Suppressor macrophage (primary cell): ENCODE results near the gene LGMN.

Source experiments
- DNase-seq, 4 experiments: peaks; one replicate each; pipeline ENCODE4 v3.0.0-alpha.2; 2020 to 2022

The LGMN gene

DNA sequence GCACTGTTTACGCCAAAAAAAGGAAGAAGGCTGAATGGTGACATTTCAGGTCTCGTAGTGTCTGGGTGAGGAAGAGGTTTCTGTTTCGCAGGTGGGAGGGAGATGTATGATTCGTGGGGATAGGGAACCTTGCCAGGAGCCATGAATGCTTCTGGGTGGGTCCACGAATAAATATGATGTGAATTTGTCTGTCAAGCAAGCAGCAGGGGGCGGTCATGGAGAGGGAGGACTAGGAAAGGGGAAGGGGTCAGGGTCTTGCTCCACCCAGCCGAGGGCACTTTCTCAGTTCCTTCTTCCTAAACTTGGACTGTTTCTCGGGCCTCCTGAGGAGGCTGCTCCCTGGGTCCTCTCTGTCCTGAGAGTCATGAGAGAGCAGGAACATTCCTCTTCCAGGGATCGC, 72.5 kb downstream of the LGMN start:
- peak; percentile 70 to 84 (median 83) for DNase-seq

DNA sequence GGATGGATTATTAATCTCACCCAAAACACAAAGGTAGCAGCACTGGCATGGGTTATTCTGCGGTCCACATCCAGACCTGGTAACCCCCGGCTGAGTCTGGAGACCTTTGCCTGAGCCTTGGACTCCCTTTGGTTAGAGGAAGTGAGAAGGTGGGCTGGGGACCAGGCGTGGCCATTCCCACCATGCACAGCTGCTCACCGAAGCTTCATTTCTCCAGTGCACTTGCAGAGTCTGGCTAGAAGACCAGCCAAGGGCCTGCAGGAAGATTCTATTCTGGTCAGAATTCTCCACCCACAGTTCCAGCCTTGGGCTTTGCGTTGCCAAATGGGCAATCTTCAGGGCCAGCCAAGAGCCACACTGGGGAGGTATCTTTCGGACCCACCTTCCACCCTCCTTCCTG, 73.0 kb downstream of the LGMN start:
- peak in 1 of 4 experiments; percentile 21 for DNase-seq

DNA sequence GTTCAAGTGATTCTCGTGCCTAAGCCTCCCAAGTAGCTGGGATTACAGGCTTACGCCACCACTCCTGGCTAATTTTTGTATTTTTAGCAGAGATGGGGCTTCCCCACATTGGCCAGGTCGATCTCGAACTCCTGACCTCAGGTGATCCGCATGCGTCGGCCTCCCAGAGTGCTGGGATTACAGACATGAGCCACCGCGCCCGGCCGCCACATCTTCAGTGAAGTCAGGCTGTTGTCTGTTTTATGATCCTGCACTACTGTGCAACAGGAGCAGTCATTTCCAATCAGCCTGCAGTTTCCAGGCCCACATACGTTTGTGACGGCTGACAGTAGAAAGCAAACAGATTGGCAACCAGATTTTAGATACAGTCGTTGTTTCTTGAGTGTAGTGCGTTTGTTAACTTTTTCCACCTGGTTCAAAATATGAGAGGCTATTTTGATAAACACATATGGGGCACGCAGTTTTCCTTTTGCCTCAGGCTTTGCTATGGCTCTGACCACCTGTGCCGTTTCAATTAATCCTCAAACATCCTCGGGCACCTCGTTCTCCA, 74.8 kb downstream of the LGMN start:
- DNase-seq = no peak

DNA sequence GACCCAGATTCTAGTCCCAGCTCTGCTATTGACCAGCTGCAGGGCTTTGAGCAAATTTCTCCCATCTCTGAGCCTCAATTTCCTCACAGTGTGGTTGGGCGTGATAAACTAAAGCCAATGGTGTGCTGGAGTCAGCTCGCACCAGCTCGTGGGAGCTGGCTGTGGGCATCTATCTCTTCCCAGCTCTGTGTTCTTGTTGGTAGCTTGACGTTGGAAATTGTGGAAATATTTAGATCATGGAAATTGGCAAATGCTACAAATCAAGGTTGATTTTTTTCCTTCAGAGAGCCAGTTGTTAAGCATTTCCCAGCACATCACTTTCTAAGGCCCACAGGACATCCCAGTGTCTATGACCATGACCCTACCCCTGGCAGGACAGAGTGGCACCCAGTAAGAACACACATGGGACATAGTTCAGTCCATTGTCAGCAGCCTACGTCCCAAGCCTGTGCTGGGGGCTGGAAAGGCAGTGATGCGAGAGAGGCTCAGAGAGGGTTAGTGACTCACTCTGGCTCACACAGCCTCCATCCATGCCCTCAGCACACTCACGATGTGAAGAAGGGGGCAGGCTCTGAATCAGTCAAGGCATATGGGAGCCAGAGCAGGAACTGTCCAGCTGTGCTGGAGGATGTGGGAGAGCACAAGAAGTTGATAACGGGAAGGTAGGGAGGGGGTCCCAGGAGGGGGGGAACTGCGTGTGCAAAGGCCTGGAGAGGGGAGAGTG, 77.6 kb downstream of the LGMN start:
- peak in 2 of 4 experiments; percentile 18 to 44 for DNase-seq

DNA sequence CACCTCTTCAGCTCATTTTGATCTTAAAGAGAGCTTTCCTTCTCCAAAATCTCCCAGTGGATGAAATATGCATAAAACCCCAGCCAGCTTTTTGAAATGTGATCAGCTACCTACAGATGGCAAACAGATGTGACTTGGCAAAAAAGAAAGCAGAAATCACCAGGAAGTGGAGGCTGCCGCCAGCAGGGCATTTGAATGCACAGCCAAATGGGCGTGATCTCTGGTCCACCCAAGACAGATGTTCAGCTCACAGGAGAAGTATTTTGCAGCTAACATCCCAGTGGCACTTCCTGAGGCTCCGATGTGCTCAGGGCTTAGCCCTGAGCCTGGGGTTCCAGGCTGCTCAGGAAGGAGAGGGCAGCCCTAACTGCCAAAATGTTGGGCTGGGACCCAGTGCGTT, 78.3 kb downstream of the LGMN start:
- peak in 3 of 4 experiments; percentile 62 to 64 (median 62) for DNase-seq

DNA sequence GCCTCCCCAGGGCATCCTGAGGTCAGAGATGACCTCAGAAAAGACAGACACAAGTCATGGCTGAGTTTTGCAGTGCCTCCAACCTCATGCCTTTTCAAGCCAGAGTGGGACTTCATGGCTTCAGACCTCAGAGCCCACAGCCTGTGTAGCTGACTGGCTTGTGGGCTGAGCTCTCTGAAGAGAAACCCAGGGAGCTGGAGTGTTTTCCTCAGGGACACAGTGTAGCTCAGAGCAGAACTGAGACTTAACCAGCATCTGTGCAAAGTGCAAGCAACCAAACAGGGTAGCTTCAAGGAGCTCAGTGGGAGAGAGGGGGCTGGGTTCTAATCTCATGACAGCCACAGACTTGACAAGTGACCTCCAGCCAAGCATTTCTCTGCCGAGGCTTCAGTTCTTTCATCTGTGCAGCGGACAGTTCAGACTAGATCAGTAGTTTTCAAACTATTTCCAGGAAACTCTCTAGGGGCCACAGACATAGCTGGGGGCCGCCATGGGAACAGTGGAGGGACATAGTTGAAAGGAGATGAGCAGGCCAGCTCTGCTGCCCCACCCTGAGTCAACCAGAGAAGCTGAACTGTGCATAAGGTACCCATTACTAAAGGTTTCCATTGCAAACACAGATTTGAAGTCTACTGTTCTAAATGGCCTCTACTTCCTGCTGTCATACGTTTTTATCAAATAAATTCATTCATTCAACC, 80.0 kb downstream of the LGMN start:
- DNase-seq = peak in 1 of 4 experiments; percentile 2

DNA sequence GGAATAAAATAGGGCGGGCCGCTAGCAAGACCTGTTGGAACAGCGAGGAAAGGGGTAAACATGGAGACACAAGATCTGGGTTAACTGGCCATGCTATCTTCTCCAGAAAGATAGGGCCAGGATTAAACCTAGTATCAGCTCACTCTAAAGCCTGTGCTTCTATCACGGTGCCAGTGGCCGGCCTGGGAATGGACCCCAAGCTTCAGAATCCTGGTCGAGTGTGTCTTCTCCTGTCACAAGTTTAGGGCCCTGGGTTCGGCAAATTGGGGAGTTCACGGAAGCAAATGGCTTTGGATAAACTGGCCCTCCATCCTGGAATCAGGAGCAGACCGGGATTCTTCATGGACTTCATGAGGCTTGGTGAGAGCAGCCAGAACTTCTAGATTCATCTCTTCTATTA, 82.2 kb downstream of the LGMN start:
- no peak for DNase-seq

DNA sequence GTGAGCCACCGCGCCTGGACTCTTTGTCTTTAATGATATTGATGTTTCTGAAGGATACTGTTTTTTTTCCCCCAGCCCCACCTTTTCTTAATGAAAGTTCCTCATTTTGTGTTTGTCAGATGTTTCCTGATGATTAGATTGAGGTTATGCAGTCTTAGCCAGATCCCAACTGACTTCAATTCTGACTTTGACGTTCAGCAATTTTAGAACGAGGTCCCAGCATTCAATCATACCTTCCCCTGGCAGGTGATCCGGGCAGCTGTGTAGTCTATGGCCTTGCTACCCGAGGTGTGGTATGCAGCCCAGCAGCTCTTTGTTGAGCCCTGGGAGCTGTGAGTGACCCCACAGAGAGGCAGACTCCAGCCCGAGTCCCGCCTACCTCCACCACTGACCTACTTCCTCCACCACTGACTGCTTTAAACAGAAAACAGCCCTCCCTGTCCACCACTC, 82.7 kb downstream of the LGMN start:
- DNase-seq = peak; percentile 63 to 78 (median 76)

DNA sequence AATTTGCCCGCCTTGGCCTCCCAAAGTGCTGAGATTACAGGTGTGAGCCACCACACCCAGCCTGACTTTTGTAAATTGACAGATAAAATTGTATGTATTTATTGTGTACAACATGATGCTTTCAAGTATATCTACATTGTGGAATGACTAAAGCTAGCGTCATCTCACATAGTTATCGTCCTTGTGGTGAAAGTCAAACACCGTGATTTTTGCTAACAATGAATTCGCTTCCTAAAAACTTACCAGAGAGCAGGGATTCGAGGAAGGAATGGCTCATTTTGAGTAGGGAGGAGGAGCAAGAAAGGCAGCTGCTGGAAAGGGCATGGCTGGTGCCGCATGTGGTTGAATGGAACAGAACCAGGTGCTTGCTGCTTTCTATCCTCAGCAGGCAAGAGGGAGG, 85.4 kb downstream of the LGMN start:
- DNase-seq = no peak

DNA sequence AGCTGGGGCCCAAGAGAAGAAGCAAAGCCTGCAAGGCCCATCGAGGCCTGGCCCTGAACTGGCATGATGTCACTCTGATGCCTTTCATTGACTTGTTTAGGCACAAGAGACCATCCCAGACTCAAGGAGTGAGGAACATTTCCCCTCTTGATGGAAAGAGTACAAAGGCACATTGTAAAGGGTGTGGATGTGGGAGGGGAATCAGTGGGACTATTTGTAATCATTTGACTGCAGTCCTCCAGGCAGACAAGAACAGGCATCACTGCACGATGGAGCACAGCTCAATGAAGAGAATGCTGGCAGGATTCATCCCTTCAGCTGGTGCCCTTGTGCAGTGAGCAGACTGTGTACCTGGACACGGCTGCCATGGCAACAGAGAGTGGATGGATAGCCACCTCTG, 87.9 kb downstream of the LGMN start:
- DNase-seq = no peak

DNA sequence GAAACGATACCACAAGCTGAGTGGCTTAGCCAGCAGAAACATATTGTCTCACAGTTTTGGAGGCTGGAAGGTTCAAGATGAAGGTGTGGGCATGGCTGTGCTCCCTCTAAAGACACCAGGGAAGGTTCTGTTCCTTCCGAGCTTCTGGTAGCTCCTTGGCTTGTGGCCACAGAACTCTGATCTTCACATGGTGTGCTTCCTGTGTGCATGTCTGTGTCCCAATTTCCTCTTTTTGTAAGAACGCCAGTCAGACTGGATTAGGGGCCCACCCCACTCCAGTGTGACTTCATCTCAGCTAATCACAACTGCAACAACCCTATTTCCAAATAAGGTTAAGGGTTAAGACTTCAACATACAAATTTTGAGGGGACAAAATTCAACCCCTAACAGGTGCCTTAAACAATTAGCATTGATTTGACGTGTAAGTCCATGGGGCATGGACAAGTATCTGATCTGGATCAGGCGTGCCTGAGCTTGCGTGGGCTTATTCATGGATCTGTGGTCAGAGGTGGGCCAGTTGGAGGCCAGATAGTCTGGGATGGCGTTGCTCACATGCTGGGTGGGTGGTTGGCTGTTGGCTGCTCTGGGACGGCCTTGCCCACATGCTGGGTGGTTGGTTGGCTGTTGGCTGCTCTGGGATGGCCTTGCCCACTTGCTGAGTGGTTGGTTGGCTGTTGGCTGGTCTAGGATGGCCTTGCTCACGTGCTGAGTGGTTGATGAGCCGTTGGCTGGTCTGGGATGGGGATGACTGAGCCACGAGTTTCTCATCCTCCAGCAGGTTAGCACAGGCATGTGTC, 88.5 kb downstream of the LGMN start:
- DNase-seq = peak; percentile 91 to 98 (median 94)

DNA sequence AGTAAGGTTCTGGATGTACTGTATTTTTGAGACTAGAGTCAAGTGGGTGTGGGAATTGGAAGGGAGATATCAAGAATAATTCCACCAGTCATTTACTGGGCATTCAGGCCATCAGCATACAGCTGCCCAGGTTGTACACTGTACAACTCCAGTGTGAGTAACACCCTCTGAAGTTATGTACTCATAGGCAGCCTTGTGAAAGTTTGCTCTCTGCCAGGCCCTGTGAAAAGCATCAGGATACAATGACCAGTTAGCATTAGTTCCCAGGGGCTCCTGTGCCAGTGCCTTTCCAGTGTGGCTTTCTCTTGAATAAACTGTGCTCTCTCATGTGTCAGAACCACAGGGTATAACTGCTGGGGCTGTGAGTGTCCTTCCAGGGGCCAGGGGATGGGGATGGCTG, 89.7 kb downstream of the LGMN start:
- DNase-seq = peak in 2 of 4 experiments; percentile 28 to 52

DNA sequence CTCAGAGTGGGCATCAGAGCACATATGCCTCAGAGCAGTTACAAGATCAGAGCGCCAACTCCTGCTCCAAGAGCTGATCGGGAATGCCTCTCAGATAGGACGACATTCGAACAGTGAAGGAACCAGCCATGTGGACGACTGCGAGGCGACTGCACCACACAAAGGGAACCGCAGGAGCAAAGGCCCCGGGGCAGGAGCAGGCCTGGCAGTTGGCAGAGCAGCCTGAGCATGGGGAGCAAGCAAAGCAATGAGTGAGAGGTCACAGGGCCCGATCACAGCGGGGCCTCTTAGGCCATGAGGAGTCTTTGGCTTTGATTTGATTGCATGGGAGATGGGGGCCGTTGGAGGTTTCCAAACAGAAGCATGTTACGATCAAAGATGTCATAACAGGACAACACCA, 90.3 kb downstream of the LGMN start:
- no peak for DNase-seq

DNA sequence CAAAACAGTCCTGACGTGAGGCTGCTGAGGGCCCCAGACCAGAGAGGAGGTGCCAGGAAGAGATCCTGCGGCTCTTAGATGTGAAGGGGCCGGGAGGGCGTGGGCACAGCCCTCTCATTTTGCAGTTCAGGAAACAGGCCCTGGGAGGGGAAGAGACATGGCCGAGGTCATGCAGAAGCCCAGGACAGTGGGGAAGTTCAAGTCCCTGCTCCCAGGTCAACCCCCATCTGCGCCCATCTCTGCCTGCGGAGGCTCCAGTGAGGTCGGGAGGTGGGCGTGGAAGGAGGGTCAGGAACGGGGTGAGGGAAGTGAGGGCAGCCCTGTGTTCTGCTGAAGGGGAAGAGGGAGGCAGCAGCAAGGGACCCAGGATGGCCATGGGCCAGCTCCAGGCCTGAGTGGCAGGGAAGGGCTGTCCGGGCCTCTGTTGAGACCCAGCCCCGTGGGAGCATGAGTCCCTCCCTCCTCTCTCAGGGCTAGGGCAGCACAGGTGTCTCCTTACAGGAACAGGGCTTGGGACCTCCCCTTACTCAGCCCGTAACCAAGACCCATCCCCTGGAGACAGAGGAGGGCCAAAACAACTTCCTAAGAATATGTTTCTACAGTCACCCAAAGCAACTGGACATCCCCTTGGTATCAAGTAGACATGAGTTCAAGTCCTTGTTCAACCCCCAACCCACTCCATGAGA, 90.8 kb downstream of the LGMN start:
- DNase-seq = peak; percentile 96 to 99 (median 98)

DNA sequence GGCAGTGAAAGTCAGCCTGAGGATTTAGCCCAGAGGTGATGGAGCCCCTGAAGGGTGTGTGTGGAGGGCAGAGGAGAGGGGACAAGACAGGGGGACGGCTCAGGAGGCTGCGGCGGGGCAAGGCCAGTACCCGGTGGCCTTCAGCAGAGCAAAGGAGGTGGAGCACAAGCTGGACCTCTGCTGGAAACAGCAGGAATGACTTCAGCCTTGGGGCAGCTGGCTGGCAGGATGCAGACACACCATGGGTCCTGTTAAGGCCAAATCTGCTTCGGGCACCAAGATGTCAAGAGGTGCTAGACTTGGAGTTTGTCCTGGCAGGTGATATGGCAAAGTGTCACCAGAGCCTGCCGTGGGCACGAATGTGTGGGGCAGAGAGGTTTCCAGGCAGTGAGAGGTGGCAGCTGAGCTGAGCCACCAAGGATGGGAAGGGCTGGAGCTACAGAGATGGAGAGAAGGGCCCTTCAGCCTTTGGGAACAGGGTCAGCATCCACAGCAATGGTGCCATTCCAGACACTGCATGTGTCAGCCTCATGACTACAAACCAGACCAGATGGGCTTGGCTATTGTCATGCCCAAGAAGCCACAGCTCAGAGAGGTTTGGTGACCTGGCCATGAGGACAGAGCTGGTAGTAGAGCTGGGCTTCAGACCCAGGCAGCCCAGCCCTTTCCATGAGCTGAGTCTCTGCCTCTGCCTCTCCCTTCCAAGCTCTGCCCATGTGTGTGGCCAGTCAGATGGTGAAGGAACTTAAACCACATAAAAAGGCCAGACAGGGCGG, 91.9 kb downstream of the LGMN start:
- DNase-seq = peak in 3 of 4 experiments; percentile 57 to 70 (median 69)

DNA sequence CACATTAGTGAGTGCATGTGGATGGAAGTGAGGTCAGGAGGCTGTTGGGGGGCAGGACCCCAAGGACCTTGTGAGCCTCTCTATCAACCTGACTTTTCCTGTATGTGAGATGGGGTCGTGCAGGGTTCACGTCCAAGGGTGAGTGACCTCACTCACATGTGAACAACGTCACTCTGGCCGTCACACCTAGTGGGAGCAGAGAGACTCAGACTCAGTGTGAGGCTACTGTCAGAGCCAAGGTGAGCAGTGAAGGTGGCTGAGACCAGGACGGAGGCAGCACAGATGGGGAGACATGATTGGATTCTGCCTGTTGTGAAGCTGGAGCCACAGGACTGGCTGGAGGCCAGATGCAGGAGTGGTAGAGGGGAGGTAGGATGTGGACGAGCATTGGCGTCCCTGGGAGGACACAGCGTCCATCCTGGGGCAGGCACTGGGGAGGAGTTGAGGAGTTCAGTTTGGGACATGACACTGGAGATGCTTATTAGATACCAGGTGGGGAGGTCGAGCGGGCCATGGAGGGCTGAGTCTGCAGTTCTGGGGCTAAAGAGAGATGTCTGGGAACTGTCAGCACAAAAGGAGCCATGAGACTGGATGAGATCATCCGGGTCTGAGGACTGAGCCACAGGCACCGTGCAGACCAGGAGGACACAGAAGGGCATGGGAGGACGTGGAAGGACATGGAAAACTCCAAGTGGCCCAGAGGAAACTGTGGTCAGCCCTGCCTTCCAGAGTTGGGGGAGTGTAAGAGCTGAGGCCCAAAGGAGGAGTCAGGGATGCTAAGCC, 92.8 kb downstream of the LGMN start:
- DNase-seq = peak; percentile 86 to 94 (median 88)

DNA sequence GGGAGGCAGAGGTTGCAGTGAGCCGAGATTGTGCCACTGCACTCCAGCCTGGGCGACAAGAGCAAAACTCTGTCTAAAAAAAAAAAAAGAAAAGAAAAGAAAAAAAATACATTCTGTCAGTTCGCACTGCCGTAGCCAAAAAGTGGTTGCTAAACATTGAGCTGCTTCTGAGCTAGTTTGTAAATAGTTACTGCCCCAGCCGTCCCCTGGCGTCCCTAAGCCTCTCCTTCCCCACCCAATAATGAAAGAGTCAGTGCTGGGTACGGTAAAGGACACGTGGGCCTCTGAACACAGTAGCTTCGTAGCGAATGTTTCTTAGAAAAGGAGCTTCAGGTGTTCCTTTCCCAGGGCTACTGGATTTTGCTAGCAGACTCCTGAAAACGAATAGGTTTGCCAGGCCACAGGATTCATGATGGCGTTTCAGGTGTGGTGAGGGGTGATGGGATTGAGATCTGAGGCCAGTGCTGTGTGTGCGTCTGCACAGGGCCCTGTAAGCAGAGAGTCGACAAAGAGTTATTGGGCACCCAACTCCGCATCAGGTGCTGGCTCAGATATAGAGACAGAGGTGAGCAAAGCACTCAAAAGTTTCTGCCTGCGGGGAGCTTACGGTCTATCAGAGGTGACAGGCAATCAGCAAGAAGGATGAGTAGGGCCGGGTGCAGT, 94.1 kb downstream of the LGMN start:
- peak in 2 of 4 experiments; percentile 44 to 51 for DNase-seq
